CD4-positive, alpha-beta T cell (primary cell): ENCODE results near the gene DCHS1. TPM values are rescaled to one million over a fixed set of nuclear protein-coding genes. Genes with fewer than 3 reads are reported as not detected.

Experiments used
- ATAC-seq: fragments of 200-7000 bp; cut with Tn5 transposase; one replicate; pipeline ENCODE4 v1.10.0; 2022; ENCODE audit warnings: mild to moderate bottlenecking; ENCODE audit not compliant: poor library complexity
- CTCF ChIA-PET: fragments of 350-600 bp; sonication (Branson Sonifier 250); formaldehyde crosslinking; loops from one replicate; lab custom pipeline; 2021; ENCODE audit warnings: antibody characterized with exemption, inconsistent platforms; lab: Charles Lee
- POLR2A ChIA-PET: fragments of 350-600 bp; sonication (Branson Sonifier 250); formaldehyde crosslinking; loops from one replicate; lab custom pipeline; 2021; ENCODE audit warnings: antibody characterized with exemption, inconsistent platforms; lab: Charles Lee
- DNase-seq, 14 experiments: peaks; one replicate each; pipeline ENCODE4 v3.0.0-alpha.2; 2013 to 2020; ENCODE audit warnings: mixed read lengths in 2 of 14
- H3K27ac ChIP-seq, 2 donors: one replicate each; pipeline versions ENCODE4 v1.5.1 to v1.7.0; 2013; ENCODE audit warnings: low read length in 2 of 2, low read depth in 1 of 2, mild to moderate bottlenecking in 1 of 2
- H3K27me3 ChIP-seq, 2 experiments: 1 replicate in 1 of 2; 2 replicates in 1 of 2; pipeline versions ENCODE4 v1.6.1 to v1.7.0; 2013; ENCODE audit warnings: low read length in 2 of 2, control low read depth in 1 of 2, mild to moderate bottlenecking in 1 of 2, moderate library complexity in 1 of 2; ENCODE audit not compliant: insufficient read depth in 2 of 2, control insufficient read depth in 1 of 2
- H3K36me3 ChIP-seq: one replicate; pipeline ENCODE4 v1.6.1; 2013; ENCODE audit warnings: low read length, control low read depth; ENCODE audit not compliant: insufficient read depth
- H3K4me1 ChIP-seq: one replicate; pipeline ENCODE4 v1.6.1; 2013; ENCODE audit warnings: low read length, control low read depth; ENCODE audit not compliant: insufficient read depth
- H3K4me3 ChIP-seq: one replicate; pipeline ENCODE4 v1.5.1; 2013; ENCODE audit warnings: mild to moderate bottlenecking, low read length, moderate library complexity
- H3K9me3 ChIP-seq, 2 experiments: 1 replicate in 1 of 2; 2 replicates in 1 of 2; pipeline versions ENCODE4 v1.6.1 to v1.7.0; 2013; ENCODE audit warnings: low read length in 2 of 2, mild to moderate bottlenecking in 2 of 2, control low read depth in 1 of 2, moderate library complexity in 1 of 2; ENCODE audit not compliant: control insufficient read depth in 1 of 2, insufficient read depth in 1 of 2
- H3K27ac Mint-ChIP-seq: one replicate; pipeline ENCODE4 v1.8.0; 2020; ENCODE audit warnings: mixed read lengths
- H3K27me3 Mint-ChIP-seq: one replicate; pipeline ENCODE4 v1.8.0; 2021; ENCODE audit warnings: mixed read lengths
- H3K36me3 Mint-ChIP-seq: one replicate; pipeline ENCODE4 v1.8.0; 2021; ENCODE audit warnings: low read depth, mixed read lengths
- H3K4me1 Mint-ChIP-seq: one replicate; pipeline ENCODE4 v1.8.0; 2021; ENCODE audit warnings: low read depth, mixed read lengths
- H3K4me3 Mint-ChIP-seq: one replicate; pipeline ENCODE4 v1.8.0; 2020; ENCODE audit warnings: mild to moderate bottlenecking, mixed read lengths
- H3K9me3 Mint-ChIP-seq: one replicate; pipeline ENCODE4 v1.8.0; 2020; ENCODE audit warnings: mixed read lengths
- CTCF ChIP-seq: fragments of 200-600 bp; IDR thresholded peaks from one replicate; pipeline ENCODE4 v1.8.0; 2022; ENCODE audit warnings: antibody characterized with exemption, mild to moderate bottlenecking
- intact Hi-C, 2 experiments: fragments of 100-400 bp; cut with DNase I in 1 of 2; cut with micrococcal nuclease in 1 of 2; formaldehyde crosslinking; loops; one replicate each; pipeline versions ENCODE4 v1.15.1 to v1.9.0; 2023 to 2025; cut with DNase I, micrococcal nuclease
- total RNA-seq, 174 experiments: library from RNA in 2 of 174; stranded (reverse) in 2 of 174; gene quantifications; one replicate each; pipeline ENCODE4 v1.2.3 and lab custom pipeline; 2021 to 2026

Gene DCHS1
- total RNA-seq, 2 experiments from 2014 or later, result 9.7 TPM

- Histone ChIP-seq H3K36me3 (peaks cover 6% of the 10 kb centered on the region), H3K9me3 (no peaks in the 10 kb centered on the region), H3K4me3 (no peak overlapping the region), H3K27me3 (no peaks in the 10 kb centered on the region), H3K4me1 (peaks cover 18% of the 10 kb centered on the region), H3K27ac (peak overlapping the region in 1 of 2 donors; percentile 7)
- H3K36me3 Mint-ChIP-seq, result peaks cover 29% of the 10 kb centered on the region
- TF ChIP-seq CTCF, result no peak
- no peak for ATAC-seq
- ChIA-PET CTCF (interaction anchor here (1.1 kb wide), 2 partner anchors 23 to 55 kb away, joined by 3 read pairs; partner anchors contain the start of gene MRPL17), POLR2A (interaction anchor here (1.0 to 3.0 kb wide), 3 partner anchors 9 to 55 kb away, joined by 3 to 14 read pairs (median 6); partner anchors contain the start of genes MRPL17, TAF10 and TPP1)
- no peaks in the 10 kb centered on the region for H3K9me3 Mint-ChIP-seq
- H3K27ac Mint-ChIP-seq, result peak overlapping the region; percentile 56
- H3K4me1 Mint-ChIP-seq, result peaks cover 12% of the 10 kb centered on the region
- peak in 4 of 14 experiments; percentile 19 to 58 (median 53) for DNase-seq
- no peaks in the 10 kb centered on the region for H3K27me3 Mint-ChIP-seq
- H3K4me3 Mint-ChIP-seq, result peak overlapping the region; percentile 0
- intact Hi-C loops, result no loop called here
Measured at GRCh38 chr11:6627762-6628241, 27.8 kb downstream of the DCHS1 start.

- ATAC-seq (no peak), DNase-seq (no peak)
- no peak for TF ChIP-seq CTCF
- H3K4me1 Mint-ChIP-seq, result peaks cover 12% of the 10 kb centered on the region
- CTCF ChIA-PET, result interaction anchor here (1.1 kb wide), 2 partner anchors 23 to 56 kb away, joined by 3 read pairs; partner anchors contain the start of gene MRPL17
- H3K27ac Mint-ChIP-seq, result peak overlapping the region; percentile 56
- intact Hi-C loops, result no loop called here
- Histone ChIP-seq H3K4me1 (peaks cover 14% of the 10 kb centered on the region), H3K27me3 (no peaks in the 10 kb centered on the region), H3K4me3 (no peak overlapping the region), H3K27ac (peak overlapping the region in 1 of 2 donors; percentile 7), H3K36me3 (peaks cover 4% of the 10 kb centered on the region), H3K9me3 (no peaks in the 10 kb centered on the region)
- H3K4me3 Mint-ChIP-seq, result peak overlapping the region; percentile 0
- peaks cover 29% of the 10 kb centered on the region for H3K36me3 Mint-ChIP-seq
- H3K9me3 Mint-ChIP-seq, result no peaks in the 10 kb centered on the region
- no peaks in the 10 kb centered on the region for H3K27me3 Mint-ChIP-seq
- POLR2A ChIA-PET, result interaction anchor here (1.0 to 3.0 kb wide), 4 partner anchors 8 to 56 kb away, joined by 3 to 14 read pairs (median 4); partner anchors contain the start of genes ILK, MRPL17, TAF10 and TPP1
Measured at GRCh38 chr11:6626971-6627761, 28.4 kb downstream of the DCHS1 start.

- Mint-ChIP-seq H3K9me3 (no peaks in the 10 kb centered on the region), H3K27me3 (no peaks in the 10 kb centered on the region), H3K36me3 (peaks cover 29% of the 10 kb centered on the region), H3K4me1 (peaks cover 12% of the 10 kb centered on the region), H3K4me3 (no peak overlapping the region), H3K27ac (no peak overlapping the region)
- DNase-seq, result no peak
- Histone ChIP-seq H3K36me3 (peaks cover 4% of the 10 kb centered on the region), H3K27ac (no peak overlapping the region), H3K4me1 (peaks cover 14% of the 10 kb centered on the region), H3K4me3 (no peak overlapping the region), H3K27me3 (no peaks in the 10 kb centered on the region), H3K9me3 (no peaks in the 10 kb centered on the region)
- ChIA-PET POLR2A (interaction anchor here (1.0 to 3.0 kb wide), 2 partner anchors 14 to 22 kb away, joined by 3 to 14 read pairs; partner anchors contain the start of genes ILK and TAF10), CTCF (no interaction called here)
- no peak for ATAC-seq
- no peak for TF ChIP-seq CTCF
- intact Hi-C loops, result no loop called here
Measured at GRCh38 chr11:6625832-6626420, 29.7 kb downstream of the DCHS1 start.
